HG03064 (cell line): ENCODE measurements around the gene CNTN3.

Experiments
- ATAC-seq: cut with Tn5 transposase; IDR thresholded peaks from one replicate; pipeline ENCODE4 v1.9.1; 2021; ENCODE audit warnings: low read depth; ENCODE audit not compliant: unreplicated experiment

Gene CNTN3

GRCh38 chr3:74614107-74614967 lies at the start of gene CNTN3:
CNTN3 (minus strand) TSS chr3:74614659; CDS start chr3:74521112, 93,547 bp downstream.
- no peak for ATAC-seq

GRCh38 chr3:74663178-74663577 lies 48.7 kb upstream of the CNTN3 start:
- ATAC-seq: no peak

DNA sequence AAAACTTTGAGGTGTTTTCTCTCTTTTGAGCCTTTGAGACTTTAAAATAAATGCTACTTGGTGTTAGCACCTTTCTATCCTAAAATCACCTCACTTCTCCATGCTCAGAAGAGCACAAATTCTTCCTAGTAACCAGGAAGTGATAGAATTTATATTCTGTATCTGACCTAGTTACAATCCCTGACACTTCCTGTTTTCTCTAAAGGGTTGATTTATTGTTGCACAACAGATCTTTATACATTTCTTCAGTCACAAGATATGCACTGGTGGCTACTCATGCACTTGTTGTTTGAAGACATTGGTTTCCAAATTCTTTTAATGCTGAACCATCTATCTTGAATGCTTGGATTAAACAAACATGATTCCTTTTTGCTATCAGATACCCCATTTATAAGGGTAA lies 47.2 kb upstream of the CNTN3 start:
- no peak for ATAC-seq

DNA sequence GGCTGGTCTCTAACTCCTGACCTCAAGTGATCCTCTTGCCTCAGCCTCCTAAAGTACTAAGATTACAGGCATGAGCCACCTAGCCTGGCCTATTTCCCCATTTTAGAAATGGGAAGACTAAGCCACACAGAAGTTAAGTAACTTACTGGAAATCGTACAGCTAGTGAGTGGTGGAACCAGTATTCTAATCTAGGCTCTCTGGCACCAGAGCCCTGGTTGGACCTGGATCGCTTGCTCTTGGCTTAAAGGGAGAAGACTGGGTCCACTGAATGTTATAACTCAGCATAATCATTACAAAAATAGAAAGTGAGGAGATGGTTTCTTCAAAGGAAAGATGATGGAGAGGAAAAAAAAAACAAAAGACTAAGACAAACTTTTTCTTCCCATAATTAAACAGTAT lies 37.4 kb upstream of the CNTN3 start:
- no peak for ATAC-seq

GRCh38 chr3:74651292-74651691 lies 36.8 kb upstream of the CNTN3 start:
- ATAC-seq: no peak

GRCh38 chr3:74648107-74648506 lies 33.6 kb upstream of the CNTN3 start:
- no peak for ATAC-seq

DNA sequence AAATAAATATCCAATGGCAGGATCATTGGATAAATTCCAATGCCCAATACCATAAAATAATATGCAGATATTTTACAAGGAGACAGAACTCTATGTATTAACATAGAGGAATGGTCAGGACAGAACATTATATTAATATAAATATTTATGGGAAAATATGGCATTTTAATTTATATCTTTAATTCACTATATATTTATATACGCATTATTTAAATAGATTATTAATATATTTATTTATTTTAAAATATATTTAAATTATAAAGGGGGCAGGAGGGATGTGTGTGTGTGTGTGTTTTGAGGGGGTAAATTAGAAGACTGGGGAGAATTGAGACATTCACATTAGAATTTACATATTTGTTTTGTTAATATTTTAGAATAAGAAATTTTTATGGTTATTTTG lies 31.6 kb upstream of the CNTN3 start:
- no peak for ATAC-seq

DNA sequence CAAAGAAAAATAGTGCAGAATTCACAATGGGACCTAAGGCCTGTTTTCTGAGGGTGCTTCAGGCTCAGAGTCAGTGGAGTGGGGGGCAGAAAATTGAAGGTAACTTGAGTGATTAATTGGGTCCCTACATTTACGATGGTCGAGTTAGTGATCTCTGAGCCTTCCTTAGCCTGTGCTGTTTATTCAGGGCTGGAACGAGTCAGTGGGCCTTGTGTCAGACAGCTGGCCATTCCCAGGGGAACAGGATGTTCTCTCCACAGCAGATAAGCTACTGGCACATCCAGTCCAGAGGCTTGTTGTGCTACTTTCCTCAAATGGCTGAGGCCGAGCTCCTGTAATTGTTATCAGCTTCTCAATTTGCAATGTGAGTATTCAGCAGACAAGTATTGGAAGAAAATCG lies 29.2 kb upstream of the CNTN3 start:
- ATAC-seq: no peak

DNA sequence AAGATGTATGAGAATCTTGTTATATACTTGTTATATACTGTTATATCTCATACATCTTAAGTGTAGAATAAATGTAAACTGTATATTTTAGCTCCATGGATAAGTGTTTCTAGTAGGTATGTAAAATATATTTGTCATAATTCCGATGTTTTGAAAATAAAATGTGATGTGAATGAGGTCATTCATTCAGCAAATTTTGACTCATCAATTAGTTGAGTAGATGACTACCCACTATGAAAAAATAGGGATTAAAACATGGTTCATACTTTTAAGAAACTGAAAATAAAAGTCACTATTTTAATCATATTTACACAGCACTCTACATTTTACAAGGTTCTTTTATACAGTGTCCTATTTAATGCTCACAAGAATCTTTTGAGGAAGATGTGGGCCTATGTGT lies 28.4 kb upstream of the CNTN3 start:
- no peak for ATAC-seq

- ATAC-seq: no peak
Observed at GRCh38 chr3:74640211-74640610, 25.8 kb upstream of the CNTN3 start.

GRCh38 chr3:74639681-74640080 lies 25.2 kb upstream of the CNTN3 start:
- ATAC-seq: no peak

DNA sequence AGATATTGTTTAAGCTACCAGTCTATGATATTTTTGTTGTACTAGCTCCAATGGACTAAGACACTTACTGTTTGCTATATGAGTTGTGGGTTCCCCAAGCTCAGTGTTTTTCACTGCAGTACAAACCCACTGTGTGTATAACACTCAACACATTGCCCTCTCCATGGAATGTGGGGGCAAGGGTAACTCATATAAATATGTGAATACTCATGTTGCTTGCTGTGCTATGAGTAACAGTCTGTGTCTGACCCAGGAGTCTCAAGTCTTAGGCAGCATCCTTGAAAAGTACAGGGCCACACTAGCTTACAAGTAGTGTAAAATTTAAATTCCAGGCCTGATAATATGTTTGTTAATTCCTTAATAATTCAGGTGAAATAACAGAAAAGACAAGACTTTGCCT lies 22.5 kb upstream of the CNTN3 start:
- ATAC-seq: no peak

- ATAC-seq: no peak
Observed at GRCh38 chr3:74633021-74633420, 18.6 kb upstream of the CNTN3 start.

DNA sequence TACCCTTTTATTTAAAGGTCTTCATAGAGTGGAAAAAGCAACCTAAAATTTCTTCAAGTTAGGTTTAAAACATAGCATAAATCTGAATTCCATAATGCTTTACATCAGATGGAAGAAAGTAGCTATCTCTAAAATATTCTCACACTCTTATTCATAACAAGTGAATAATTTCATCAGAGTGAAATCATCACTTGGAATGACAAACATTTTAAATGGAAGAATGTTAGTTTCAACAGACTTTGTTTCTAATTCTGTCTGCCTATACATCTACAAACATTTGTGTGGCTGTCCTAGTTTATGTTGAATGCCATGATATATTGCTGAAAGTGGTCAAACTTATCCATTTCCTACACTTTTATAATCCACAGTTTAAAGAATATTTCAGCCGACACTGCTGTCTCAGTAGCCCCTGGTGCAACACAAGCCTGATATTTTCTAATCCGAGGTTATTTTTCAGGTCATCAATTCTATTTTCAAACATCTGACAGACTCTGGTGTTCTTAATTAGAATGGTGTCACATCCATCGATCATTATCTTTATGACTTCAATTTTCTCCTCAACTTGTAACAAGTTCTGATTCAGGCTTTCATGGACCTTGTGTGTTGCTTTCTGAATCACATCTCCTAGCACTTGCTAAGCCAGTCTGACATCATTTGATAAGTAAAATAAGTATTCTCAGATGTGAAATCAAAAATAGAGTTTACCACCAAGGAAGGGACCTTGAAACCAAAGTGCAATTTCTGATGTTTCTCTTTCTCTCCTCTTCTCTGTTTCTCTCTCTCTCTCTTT lies 17.1 kb upstream of the CNTN3 start:
- no peak for ATAC-seq

- no peak for ATAC-seq
Observed at GRCh38 chr3:74630602-74631001, 16.1 kb upstream of the CNTN3 start.

GRCh38 chr3:74626011-74626410 lies 11.6 kb upstream of the CNTN3 start:
- no peak for ATAC-seq

- ATAC-seq: no peak
Observed at GRCh38 chr3:74624301-74624700, 9.8 kb upstream of the CNTN3 start.

DNA sequence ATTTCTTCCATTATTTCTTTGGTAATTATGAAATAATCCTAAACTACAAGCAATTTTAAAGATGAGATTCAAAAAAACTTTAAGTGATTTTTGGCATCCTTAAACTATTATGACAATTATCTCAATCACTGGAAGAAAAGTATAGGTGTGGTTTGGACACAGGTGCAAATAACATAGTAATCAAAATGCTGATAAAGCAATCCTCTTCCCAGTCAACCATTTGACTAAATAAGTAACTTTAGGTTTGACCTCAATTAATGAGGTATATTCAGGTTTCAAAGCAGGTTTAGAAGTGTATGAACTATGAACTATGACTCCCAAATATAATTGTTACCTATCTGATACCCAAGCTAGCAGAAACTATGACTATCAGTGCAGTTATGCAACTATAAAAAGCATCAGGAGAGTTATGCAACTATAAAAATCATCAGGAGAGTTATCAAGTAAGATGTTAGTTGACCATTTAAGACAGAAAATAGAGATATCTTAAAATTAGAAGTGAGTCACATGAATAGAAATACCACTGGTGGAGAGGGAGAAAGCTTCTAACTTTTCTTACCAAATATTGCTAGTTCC lies 8.9 kb upstream of the CNTN3 start:
- no peak for ATAC-seq

- ATAC-seq: no peak
Observed at GRCh38 chr3:74621581-74621980, 7.1 kb upstream of the CNTN3 start.

GRCh38 chr3:74617776-74618175 lies 3.3 kb upstream of the CNTN3 start:
- ATAC-seq: no peak

- ATAC-seq: no peak
Observed at GRCh38 chr3:74613521-74614106, 845 bp downstream of the CNTN3 start.
